Measurements from ENCODE around the gene MEIOB.
A peak's percentile ranks its signal among the peaks of the same experiment; 100 is the strongest.
"Not testable (repeated sequence)": the region's sequence is repeated elsewhere in the genome, so short reads cannot be mapped to it uniquely, and the experiment has no call there.

The MEIOB gene

GRCh38 chr16:1816396-1817275 lies 55.3 kb downstream of the MEIOB start:
- DNase-seq = no peak

- DNase-seq = no peak
These were observed 56.5 kb downstream of the MEIOB start for GRCh38 chr16:1815461-1815860.

GRCh38 chr16:1812732-1813163 lies 59.2 kb downstream of the MEIOB start:
- peak in 3 of 56 donors; percentile 3 to 29 (median 22) for DNase-seq

GRCh38 chr16:1810536-1810935 lies 61.4 kb downstream of the MEIOB start:
- no peak for DNase-seq

DNA sequence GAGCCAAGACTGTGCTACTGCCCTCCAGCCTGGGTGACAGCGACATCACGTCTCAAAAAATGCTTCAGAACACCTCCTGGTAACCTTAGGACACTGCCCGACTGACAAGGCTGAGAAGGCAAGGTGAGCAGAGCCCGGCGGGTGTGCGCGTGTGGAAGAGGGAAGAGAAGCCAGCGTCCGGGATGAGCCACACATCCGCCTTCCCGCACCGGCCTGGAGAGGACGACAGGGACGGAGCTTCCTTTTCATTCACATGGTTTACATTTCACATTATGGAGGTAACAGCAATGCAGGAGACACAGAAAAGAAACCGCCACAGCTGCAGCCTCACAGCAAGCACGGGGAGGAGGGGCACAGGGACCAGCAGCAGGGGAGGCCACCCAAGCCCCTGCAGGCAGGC lies 61.9 kb downstream of the MEIOB start:
- no peak for DNase-seq

DNA sequence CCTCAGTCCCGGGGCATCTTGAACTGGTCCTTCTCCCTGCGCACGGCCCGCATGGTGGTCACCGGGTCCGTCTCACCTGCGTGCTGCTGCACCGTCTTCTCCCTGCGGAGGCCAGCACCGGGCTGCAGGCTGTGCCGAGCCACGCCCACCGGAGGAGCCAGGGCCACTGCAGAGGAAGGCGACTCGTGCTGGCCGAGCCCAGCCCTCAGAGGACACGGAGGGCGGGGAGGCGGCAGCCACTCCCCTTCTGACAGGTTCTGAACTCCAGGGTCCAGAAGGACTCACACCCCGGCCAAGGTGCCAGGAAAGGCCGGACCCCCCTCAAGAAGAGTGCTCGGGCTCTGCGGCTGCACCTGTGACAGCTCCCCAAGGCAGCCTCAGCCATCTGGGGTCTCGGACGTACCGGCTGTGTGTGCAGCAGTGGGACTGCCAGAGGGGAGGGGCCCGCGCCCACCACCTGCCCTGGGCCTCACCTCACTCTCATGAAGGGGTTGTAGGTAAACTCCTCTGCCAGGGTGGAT lies 62.6 kb downstream of the MEIOB start:
- no peak for DNase-seq

- DNase-seq = no peak
These were observed 63.3 kb downstream of the MEIOB start for GRCh38 chr16:1808691-1809090.

GRCh38 chr16:1807626-1808025 lies 64.3 kb downstream of the MEIOB start:
- no peak for DNase-seq

- no peak for DNase-seq
These were observed 71.3 kb downstream of the MEIOB start for GRCh38 chr16:1800701-1801100.

GRCh38 chr16:1799263-1799662 lies 72.7 kb downstream of the MEIOB start:
- DNase-seq = not testable (repeated sequence)

DNA sequence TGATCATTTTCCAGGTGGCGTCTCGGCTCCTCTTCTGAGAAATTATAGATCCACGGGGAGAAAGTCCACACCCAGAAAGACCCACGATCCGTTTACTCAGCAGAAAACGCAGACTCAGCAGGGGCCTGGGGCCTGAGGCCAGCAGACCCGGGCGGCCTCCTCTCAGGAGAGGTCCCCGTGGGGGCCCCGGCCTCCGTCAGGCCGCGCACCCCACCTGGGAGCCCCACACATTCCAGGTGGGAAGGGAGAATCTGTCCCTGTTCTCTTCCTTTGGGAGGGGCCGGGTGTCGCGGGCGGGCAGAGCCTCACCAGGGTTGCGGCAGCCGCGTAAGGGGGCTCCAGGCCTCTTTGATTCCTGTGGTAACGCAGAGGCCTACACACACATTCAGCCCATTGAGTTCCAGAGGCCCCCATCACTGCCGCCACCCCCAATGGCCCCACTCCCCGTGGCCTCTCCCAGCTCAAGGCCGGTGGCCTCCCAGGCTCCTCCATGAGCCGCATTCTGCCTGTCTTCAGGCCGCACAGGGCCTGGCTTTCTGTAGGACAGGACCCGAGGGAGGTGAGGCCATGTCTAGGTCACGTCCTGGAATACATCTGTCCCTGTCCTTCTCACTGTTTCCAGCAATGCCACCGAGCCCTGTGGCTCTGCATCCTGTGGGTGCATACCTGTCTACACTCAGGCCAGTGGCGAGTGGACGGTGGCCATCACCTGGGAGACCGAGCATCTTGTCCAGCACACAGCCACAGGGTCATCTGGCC lies 76.9 kb downstream of the MEIOB start:
- no peak for DNase-seq

- DNase-seq = no peak
These were observed 77.6 kb downstream of the MEIOB start for GRCh38 chr16:1794221-1794871.

DNA sequence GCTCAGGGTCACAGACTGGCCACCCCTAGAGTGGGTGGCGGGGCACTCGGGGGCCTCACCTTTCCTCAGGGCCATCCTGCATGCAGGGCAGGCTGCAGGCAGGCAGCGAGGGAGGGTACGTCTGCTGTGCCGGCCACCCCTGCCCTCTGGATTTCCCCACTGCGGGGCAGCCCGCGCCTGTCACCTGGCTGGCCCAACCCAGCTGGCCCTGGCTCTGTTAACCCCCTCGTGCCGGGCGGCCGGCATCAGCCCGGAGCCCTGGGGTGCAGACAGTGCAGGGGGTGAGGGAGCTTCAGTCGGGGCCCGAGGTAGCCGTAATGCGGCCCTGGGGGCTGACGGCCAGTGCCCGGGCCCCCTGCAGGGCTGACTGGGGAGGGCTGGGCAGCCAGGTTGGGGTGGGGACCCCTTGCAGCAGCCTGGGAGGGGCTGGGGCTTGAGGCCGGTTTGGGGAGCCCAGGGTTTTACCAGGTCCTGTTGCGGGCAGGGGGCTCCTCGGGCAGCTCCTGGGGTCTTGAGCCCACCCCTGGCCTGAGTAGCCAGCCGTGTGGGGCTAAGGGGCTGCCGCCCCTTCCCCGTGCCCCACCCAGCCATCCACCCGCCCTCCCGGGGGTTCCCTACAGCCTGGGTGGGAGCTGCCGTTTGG lies 78.3 kb downstream of the MEIOB start, which contains the start of gene IGFALS:
Gene IGFALS, minus strand, starts transcription at position 128 of the 643 bp plus-strand sequence. Its CDS starts 53 bp downstream, at position 75.
- DNase-seq = no peak

- DNase-seq = no peak
These were observed 79.0 kb downstream of the MEIOB start for GRCh38 chr16:1792836-1793577.

DNA sequence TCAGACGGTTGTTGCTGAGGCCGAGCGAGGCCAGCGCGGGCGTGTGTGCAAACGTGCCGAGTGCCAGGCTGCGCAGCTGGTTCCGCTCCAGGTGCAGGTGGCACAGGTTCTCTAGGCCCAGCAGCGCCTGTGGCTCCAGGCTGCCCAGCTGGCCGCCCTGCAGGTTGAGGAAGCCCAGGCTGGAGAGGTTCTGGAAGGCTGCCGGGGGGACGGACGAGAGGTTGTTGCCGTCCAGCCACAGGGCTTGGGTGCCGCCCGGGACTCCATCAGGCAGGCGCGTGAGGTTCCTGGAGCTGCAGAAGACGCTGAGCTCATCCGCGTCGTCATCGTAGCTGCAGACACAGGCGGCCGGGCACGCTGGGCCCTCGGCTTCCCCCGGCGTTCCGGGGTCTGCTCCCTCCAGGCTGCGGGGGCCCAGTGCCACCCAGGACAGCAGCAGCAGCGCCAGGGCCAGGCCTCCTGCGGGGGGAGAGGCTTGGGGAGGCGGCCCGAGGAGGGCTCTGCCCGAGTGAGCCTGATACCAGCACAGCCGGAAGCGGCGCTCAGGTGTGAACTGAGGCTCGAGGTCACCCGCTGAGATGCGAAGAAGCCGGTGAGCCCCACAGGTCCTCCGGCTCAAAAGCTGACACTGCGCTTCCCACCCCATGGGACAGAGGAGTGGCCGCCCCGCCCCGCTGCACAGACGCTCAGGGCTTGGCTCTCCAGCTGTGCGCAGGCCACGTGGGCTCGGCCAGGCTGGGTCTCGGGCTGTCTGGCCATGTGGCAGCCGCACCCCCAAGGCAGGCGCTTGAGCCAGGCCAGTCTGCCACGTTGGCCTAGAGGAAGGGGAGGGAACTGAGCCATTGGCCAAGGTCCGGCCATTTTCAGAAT lies 79.8 kb downstream of the MEIOB start:
- DNase-seq = no peak

GRCh38 chr16:1791256-1791942 lies 80.6 kb downstream of the MEIOB start:
- no peak for DNase-seq

GRCh38 chr16:1790611-1791255 lies 81.2 kb downstream of the MEIOB start:
- no peak for DNase-seq

DNA sequence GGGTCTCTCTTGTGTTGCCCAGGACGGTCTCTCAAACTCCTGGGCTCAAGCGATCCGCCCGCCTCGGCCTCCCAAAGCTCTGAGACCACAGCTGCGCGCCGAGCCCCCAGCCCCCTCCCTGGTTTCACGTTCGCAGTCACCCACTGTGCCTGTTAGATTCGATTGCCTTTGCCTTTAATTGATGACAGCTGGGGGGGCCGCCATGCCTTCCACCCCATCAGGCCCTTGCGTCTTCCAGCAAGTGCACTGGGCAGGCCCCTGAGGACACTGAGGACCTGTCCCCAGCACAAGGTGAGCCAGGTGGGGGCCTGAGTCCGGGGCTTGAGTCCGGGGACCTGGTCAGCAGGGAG lies 81.7 kb downstream of the MEIOB start:
- no peak for DNase-seq

Data from nucleus accumbens (tissue), 56 donors.